ENCODE results near the gene BRF1.

DNA sequence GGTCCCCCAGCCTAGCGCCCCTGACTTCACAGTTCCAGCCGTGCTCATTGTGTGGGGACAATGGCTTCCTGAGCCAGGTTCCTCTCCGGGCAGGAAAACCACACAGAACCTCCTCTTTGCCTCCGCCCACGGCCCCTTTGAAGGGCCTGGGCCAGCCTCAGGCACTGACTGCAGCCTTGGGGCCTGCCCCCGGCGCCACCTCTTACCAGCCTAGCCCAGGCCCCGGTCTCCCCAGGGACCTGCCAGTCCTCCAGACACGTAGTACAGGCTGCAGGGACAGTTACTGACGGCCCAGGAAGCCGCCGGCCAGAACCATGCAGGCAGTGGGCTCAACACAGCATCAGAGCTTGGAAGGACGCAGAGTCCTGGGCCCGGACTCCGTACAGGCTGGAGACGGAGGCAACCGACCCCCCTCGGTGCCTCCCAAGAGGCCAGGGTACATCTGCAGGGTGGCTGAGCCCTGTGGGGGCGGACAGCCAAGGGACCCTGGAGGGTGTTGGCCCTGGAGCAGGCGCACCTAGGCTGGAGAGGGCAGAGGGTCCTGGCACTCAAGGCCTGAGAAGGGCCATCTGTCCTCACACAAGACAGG is 98.8 kb downstream of the BRF1 start:
- TF ChIP-seq, protein P1, sequence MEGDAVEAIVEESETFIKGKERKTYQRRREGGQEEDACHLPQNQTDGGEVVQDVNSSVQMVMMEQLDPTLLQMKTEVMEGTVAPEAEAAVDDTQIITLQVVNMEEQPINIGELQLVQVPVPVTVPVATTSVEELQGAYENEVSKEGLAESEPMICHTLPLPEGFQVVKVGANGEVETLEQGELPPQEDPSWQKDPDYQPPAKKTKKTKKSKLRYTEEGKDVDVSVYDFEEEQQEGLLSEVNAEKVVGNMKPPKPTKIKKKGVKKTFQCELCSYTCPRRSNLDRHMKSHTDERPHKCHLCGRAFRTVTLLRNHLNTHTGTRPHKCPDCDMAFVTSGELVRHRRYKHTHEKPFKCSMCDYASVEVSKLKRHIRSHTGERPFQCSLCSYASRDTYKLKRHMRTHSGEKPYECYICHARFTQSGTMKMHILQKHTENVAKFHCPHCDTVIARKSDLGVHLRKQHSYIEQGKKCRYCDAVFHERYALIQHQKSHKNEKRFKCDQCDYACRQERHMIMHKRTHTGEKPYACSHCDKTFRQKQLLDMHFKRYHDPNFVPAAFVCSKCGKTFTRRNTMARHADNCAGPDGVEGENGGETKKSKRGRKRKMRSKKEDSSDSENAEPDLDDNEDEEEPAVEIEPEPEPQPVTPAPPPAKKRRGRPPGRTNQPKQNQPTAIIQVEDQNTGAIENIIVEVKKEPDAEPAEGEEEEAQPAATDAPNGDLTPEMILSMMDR (conservative IDR thresholded peaks at IDR 0.05; ENCODE audit: low read length) = no peak
- no peak for TF ChIP-seq EZH2phosphoT487 (IDR thresholded peaks at IDR 0.05; ENCODE audit: borderline replicate concordance)
